ENCODE measurements around the gene PCSK4.
"Not testable (repeated sequence)": the region's sequence is repeated elsewhere in the genome, so short reads cannot be mapped to it uniquely, and the experiment has no call there.

PCSK4 gene

DNA sequence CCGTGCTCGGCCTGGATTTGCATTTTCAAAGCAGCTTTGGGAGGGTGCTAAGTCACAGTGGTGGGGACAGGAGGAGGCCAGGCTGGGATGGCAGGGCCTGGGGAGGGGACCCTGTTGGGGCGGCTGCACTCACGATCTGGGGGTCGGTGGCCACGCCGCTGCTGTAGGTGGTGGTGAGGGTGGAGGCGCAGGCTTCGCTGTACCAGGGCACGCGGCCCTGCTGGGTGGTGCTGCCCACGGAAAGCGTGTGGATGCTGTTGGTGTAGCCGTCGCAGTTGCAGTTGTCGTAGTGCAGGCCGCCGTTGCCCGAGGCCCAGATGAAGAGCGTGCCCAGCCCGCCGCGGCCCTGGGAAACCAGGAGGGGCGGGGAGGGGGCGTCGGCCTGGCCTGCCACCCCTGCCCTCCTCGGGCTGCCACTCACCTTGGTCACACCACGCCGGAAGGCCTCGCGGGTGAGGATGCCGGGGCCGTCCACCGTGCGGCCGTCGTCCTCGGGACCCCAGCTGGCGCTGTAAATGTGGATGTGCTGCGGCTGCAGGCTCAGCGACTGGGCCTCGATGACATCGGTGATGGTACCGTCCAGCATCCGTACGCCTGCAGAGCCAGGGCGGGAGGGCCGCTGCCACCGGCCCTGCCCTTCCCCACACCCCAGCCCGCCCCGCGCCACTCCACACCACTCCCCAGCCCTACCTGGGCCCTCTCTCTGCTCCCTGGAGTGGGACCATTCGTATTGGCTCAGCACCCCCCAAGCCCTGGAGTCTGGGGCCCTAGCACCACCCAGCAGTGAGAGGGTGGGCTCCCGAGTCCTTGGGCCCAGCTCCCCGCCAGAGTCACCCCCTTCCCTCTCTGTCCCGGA, 3.2 kb downstream of the PCSK4 start:
- no peak for DNase-seq

GRCh38 chr19:1483979-1484428, 6.1 kb downstream of the PCSK4 start:
- no peak for DNase-seq

DNA sequence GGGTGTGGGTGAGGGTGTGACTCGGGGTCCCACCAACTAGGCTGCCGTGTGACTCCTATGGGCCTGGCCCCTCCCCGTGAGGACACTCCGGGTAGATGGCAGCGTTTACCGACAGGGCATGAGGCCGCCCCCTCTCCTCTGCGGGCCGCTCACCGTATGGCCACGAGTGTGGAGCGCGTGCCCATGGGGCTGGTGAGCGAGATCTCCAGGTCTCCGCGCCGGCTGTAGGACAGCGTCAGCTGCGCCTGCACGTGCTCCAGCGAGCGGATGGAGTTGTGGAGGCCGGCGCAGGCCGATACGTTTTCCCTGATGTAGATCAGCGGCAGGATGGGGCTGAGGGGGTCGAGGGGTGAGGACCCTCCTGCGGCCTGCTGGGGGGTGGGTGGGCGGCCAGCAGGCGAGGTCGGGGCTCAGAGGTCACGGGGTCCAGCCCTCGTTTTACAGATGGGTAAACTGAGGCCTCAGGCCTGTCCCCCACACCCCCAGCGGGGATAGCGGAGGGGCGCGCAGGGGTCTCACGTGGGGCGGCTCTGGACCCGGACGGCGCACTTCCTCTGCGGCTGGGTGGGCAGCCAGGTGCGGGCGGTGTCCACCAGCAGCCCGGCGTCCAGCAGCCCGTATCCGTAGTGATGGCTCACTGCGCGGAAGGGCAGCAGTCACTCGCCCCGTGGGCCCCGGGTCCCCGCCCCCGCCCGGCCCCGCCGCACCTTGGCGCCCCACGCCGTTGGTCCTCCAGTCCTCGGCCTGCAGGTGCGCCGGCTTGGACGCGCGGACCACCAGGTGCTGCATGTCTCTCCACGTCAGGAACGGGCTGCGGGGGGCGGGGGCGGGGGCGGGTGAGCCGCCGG, 6.8 kb downstream of the PCSK4 start:
- DNase-seq = no peak

DNA sequence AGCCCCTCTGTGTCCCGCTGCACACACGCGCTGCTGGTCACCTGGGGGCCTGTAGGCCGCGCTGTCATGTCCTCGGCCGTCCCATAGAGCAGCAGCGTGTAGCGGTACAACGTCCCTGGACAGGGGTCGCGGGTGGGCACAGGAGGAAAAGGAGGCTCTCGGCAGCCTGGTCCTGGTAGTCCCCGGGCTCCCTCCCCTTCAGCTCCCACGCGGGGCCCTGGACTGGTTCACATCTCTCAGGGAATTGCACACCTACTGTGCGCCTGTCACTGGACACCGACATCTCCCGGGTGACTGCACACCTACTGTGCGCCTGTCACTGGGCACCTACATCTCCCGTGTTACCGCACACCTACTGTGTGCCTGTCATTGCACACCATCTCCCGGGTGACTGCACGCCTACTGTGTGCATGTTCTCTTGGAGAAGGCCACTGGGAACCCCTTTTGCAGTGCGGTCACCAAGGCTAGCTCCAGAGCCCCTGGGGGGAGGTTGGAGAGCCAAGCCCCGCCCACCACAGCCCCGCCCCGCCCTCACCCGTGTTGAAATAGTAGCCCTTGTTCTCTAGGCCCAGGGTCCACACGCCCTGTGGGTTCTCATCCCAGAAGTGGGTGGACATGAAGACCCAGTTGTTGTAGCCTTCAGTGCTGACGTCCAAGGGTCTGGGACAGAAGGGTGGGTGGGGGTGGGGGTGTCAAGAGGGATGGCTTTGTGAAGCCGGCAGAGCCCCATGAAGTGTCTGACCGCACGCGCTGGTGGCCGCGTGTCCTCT, 7.6 kb downstream of the PCSK4 start:
- no peak for DNase-seq

DNA sequence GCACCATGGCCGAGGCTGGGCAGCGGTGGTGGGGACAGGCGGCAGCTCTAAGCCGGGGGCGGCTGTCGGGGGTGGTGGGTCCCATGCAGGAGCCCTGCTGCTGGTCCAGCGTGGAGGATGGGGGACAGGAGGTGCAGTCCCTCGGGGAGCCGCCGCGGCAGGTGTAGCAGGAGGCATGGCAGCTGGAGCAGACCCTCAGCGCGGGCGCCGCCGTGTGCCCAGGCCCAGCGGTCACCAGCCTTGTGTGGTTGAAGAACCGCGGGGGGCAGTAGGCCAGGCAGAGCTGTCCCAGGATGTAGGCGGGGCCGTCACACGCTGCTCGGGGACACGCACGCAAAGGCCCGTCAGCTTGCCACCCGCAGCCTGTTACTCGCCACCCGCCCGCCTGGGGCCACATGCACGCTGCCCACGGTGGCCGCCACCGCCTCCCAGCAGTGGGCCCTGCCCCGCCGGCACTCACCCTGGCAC, 8.2 kb downstream of the PCSK4 start:
- no peak for DNase-seq

DNA sequence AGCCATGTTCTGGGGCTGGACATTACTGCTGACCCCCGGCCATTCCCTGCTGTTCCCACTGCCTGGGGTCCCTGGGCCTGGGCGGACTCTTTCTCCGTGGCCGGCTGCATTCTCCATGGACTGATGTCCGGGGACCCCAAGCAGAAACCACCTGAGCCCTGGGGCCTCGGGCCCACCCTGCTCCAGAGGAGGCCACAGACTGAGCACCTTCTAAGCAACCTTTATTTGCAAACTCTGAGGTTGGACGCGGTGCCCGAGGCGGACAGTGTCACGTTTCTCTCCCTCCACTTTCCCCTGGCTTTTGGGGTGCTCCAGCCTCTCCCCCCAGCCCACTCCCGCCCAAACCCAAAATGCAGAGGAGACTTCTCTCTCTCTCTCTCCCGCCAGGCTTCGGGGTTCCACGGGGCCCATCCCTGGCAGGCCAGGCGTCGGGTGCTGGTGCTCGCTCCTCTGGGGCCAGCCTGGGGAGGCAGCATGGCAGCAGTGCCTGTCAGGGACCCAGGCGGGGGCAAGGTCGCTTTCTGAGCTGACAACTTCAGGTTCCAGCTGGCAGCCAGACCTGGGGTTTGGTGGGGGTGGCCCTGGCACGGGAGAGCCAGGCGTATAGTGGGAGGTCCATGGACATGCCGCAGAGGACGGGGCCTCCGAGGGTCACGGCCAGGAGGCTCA, 8.8 kb downstream of the PCSK4 start:
- no peak for DNase-seq

GRCh38 chr19:1478934-1479707, 11.0 kb downstream of the PCSK4 start, which contains the start of gene C19orf25:
C19orf25 (minus strand) TSS chr19:1479215; CDS start chr19:1478903, 312 bp downstream.
- DNase-seq = peak; percentile 98

DNA sequence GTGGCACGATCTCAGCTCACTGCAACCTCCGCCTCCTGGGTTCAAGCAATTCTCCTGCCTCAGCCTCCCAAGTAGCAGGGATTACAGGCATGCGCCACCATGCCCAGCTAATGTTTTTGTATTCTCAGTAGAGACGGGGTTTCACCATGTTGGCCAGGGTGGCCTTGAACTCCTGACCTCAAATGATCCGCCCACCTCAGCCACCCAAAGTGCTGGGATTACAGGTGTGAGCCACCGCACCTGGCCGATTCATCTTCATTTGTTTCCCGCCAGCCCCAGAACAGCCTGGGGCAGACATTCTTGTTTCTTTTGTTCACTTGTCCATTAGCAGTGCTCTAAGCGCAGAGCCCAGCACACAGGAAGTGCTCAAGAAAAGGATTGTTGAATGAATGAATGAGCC, 13.1 kb downstream of the PCSK4 start:
- DNase-seq = not testable (repeated sequence)

GRCh38 chr19:1475751-1476437, 14.3 kb downstream of the PCSK4 start:
- no peak for DNase-seq

- no peak for DNase-seq
Measured at GRCh38 chr19:1474765-1475351, 15.3 kb downstream of the PCSK4 start.

GRCh38 chr19:1474011-1474764, 16.0 kb downstream of the PCSK4 start:
- DNase-seq = no peak

GRCh38 chr19:1473085-1473851, 16.9 kb downstream of the PCSK4 start:
- no peak for DNase-seq

GRCh38 chr19:1472231-1473084, 17.7 kb downstream of the PCSK4 start:
- DNase-seq = no peak

GRCh38 chr19:1471515-1472160, 18.5 kb downstream of the PCSK4 start:
- peak; percentile 56 for DNase-seq

DNA sequence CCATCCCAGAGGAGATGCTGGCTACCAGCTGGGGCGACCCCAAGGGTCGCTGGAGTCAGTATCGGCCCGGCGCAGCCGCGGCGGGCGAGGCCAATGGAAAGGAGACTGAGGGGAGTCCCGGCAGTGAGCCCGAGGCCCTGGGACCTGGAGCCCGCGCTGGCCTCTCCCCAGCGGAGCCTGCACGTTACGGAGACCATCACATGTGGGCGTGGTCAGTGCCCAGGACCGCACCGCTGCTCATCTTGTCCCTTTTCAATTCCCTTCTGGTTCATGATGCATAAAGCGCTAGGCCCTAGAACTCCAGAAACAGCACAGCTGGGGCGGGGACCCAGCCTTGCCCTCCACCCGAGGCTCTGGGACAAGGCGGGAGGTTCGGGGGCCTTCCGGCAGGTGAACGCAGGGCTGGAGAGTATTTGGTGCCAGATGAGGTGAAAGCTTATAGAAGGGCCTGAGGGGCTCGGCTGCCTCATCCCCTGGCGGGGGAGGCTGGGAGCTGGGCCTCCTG, 19.1 kb downstream of the PCSK4 start:
- peak; percentile 49 for DNase-seq

DNA sequence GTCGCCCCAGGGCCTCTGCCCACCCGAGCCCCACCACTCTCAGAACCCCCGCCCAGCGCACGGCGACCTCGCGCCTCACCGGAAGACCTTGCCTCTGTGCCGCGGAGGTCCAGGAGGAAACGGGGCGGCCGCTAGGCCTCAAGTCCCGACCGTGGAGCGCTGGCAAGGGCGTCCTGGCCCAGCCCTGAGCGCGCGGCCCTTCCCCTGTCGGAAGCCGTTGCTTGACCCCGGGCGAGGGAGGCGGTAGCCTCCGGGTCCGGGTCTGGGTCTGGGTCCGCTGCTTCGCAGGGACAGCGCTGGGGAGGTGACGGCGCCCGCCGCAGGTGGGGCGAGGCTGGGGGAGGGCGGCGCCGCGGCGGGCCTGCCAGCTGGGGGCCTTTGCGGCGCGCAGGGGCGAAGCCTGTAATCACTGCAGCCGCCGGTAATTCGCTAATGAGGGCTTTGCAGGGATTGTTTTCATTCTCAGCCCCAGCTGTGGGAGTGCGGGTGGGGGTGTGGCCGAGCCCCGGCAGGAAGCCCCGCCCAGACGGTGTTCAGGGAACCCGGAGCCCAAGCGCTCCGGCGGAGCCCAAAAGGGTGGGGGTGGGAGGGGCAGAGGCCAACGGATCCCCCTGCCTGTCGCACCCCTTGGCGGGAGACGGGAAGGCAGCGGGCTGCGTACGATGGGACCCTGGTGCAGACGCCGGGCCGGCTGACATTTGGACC, 19.7 kb downstream of the PCSK4 start:
- peak; percentile 55 for DNase-seq

DNA sequence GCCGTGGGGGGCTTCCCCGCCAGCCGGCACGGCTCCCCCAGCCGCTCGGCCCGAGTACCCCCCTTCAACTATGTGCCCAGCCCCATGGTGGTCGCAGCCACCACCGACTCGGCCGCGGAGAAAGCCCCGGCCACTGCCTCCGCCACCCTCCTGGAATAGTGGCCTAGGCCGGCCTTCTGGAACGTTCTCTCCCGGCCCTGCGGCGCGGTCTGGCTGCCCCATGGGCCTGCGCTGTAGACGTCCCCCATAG, 20.2 kb downstream of the PCSK4 start:
- DNase-seq = no peak
